ENCODE results near the gene LRRC41.

DNA sequence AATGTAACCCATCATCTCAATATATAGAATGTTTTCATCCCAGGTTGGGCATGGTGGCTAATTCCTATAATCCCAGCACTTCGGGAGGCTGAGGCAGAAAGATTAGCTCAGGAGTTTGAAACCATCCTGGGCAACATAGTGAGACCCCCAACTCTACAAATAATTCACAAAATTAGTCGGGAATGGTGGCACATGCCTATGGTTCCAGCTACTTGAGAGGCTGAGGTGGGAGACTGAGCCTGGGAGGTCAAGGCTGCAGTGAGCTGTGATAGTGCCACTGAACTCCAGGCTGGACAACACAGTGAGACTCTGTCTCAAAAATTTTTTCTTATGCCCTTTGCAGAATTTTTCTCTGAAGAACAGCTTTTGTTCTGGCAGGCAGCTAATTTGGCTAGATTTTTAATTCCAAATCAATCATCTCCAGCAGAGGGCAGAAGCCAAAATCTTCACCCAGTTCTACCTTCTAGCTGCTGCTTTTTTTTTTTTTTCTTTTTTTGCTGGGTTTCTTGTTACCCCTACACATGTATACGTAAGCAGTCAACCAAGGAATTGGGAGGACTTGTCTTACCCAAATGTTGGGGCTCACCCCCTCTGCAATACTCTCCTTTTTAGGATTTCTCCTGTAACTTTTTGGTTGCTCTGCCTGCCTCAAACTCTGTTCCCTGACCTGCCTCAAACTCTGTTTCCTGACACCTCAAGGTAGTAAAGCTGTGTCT, 58.6 kb downstream of the LRRC41 start:
- TF ChIP-seq POLR2A (IDR thresholded peaks at IDR 0.05; ENCODE audit: low read depth, low read length) = no peak
- TF ChIP-seq POLR2AphosphoS5 (IDR thresholded peaks at IDR 0.05; ENCODE audit: low read depth, low read length) = no peak
- no peak for TF ChIP-seq PAX5 (IDR thresholded peaks at IDR 0.05; ENCODE audit: insufficient read depth, low read length, severe bottlenecking)
- TF ChIP-seq SPI1 (IDR thresholded peaks at IDR 0.05; ENCODE audit: low read depth, low read length) = no peak
